ENCODE measurements around the gene RPL27A.

The RPL27A gene

GRCh38 chr11:8691601-8692000, 9.0 kb downstream of the RPL27A start:
- FAIRE-seq (no peak), DNase-seq (ENCODE audit: insufficient read length) (no peak)
- TF ChIP-seq POLR2A (IDR thresholded peaks at IDR 0.05; ENCODE audit: low read depth, low read length), result peak; percentile 62; the same call in 1 of the 2 replicates
- no peak for TF ChIP-seq TAF1 (IDR thresholded peaks at IDR 0.05; ENCODE audit: borderline replicate concordance, low read depth, low read length)
- TF ChIP-seq POLR2AphosphoS5 (IDR thresholded peaks at IDR 0.05; ENCODE audit: low read depth, low read length), result no peak

- FAIRE-seq (no peak), DNase-seq (ENCODE audit: insufficient read length) (no peak)
- TF ChIP-seq POLR2A (IDR thresholded peaks at IDR 0.05; ENCODE audit: low read depth, low read length) (no peak), POLR2AphosphoS5 (IDR thresholded peaks at IDR 0.05; ENCODE audit: low read depth, low read length) (peak; percentile 11; the same call in 1 of the 2 replicates)
These were observed 9.8 kb downstream of the RPL27A start for GRCh38 chr11:8692417-8692816.

GRCh38 chr11:8693010-8693551, 10.5 kb downstream of the RPL27A start:
- DNase-seq (ENCODE audit: insufficient read length) (no peak), FAIRE-seq (peak; percentile 33)
- TF ChIP-seq TAF1 (IDR thresholded peaks at IDR 0.05; ENCODE audit: borderline replicate concordance, low read depth, low read length) (no peak), POLR2A (IDR thresholded peaks at IDR 0.05; ENCODE audit: low read depth, low read length) (peak; percentile 52; the same call in 1 of the 2 replicates), POLR2AphosphoS5 (IDR thresholded peaks at IDR 0.05; ENCODE audit: low read depth, low read length) (0 out of 2 replicates have a peak, but pooled peaks have one; percentile 12)

- no peak for FAIRE-seq
- TF ChIP-seq POLR2AphosphoS5 (IDR thresholded peaks at IDR 0.05; ENCODE audit: low read depth, low read length), result no peak
- no peak for TF ChIP-seq TAF1 (IDR thresholded peaks at IDR 0.05; ENCODE audit: borderline replicate concordance, low read depth, low read length)
- TF ChIP-seq POLR2A (IDR thresholded peaks at IDR 0.05; ENCODE audit: low read depth, low read length), result no peak
- no peak for DNase-seq (ENCODE audit: insufficient read length)
These were observed 11.0 kb downstream of the RPL27A start for GRCh38 chr11:8693555-8693954.

GRCh38 chr11:8694137-8694536, 11.5 kb downstream of the RPL27A start:
- TF ChIP-seq TAF1 (IDR thresholded peaks at IDR 0.05; ENCODE audit: borderline replicate concordance, low read depth, low read length) (no peak), POLR2A (IDR thresholded peaks at IDR 0.05; ENCODE audit: low read depth, low read length) (no peak), POLR2AphosphoS5 (IDR thresholded peaks at IDR 0.05; ENCODE audit: low read depth, low read length) (no peak)
- FAIRE-seq (no peak), DNase-seq (ENCODE audit: insufficient read length) (no peak)

GRCh38 chr11:8697054-8697453, 14.5 kb downstream of the RPL27A start:
- FAIRE-seq, result no peak
- TF ChIP-seq TAF1 (IDR thresholded peaks at IDR 0.05; ENCODE audit: borderline replicate concordance, low read depth, low read length), result no peak
- TF ChIP-seq POLR2AphosphoS5 (IDR thresholded peaks at IDR 0.05; ENCODE audit: low read depth, low read length), result no peak
- no peak for TF ChIP-seq POLR2A (IDR thresholded peaks at IDR 0.05; ENCODE audit: low read depth, low read length)
- no peak for DNase-seq (ENCODE audit: insufficient read length)

GRCh38 chr11:8698379-8698851, 15.8 kb downstream of the RPL27A start:
- TF ChIP-seq TAF1 (IDR thresholded peaks at IDR 0.05; ENCODE audit: borderline replicate concordance, low read depth, low read length) (no peak), POLR2A (IDR thresholded peaks at IDR 0.05; ENCODE audit: low read depth, low read length) (no peak), POLR2AphosphoS5 (IDR thresholded peaks at IDR 0.05; ENCODE audit: low read depth, low read length) (no peak)
- DNase-seq (ENCODE audit: insufficient read length) (no peak), FAIRE-seq (no peak)

GRCh38 chr11:8698917-8699441, 16.4 kb downstream of the RPL27A start:
- no peak for DNase-seq (ENCODE audit: insufficient read length)
- FAIRE-seq, result no peak
- TF ChIP-seq TAF1 (IDR thresholded peaks at IDR 0.05; ENCODE audit: borderline replicate concordance, low read depth, low read length), result no peak

- no peak for TF ChIP-seq POLR2AphosphoS5 (IDR thresholded peaks at IDR 0.05; ENCODE audit: low read depth, low read length)
- TF ChIP-seq TAF1 (IDR thresholded peaks at IDR 0.05; ENCODE audit: borderline replicate concordance, low read depth, low read length), result no peak
- no peak for TF ChIP-seq POLR2A (IDR thresholded peaks at IDR 0.05; ENCODE audit: low read depth, low read length)
- DNase-seq (ENCODE audit: insufficient read length) (no peak), FAIRE-seq (no peak)
These were observed 17.3 kb downstream of the RPL27A start for GRCh38 chr11:8699903-8700302.

GRCh38 chr11:8701891-8702597, 19.5 kb downstream of the RPL27A start:
- TF ChIP-seq TAF1 (IDR thresholded peaks at IDR 0.05; ENCODE audit: borderline replicate concordance, low read depth, low read length) (no peak), POLR2A (IDR thresholded peaks at IDR 0.05; ENCODE audit: low read depth, low read length) (no peak), POLR2AphosphoS5 (IDR thresholded peaks at IDR 0.05; ENCODE audit: low read depth, low read length) (no peak)
- FAIRE-seq (no peak), DNase-seq (ENCODE audit: insufficient read length) (no peak)

- FAIRE-seq, result no peak
- no peak for TF ChIP-seq TAF1 (IDR thresholded peaks at IDR 0.05; ENCODE audit: borderline replicate concordance, low read depth, low read length)
- TF ChIP-seq POLR2A (IDR thresholded peaks at IDR 0.05; ENCODE audit: low read depth, low read length), result no peak
- no peak for TF ChIP-seq POLR2AphosphoS5 (IDR thresholded peaks at IDR 0.05; ENCODE audit: low read depth, low read length)
These were observed 20.0 kb downstream of the RPL27A start for GRCh38 chr11:8702598-8702915.

GRCh38 chr11:8704136-8704535, 21.5 kb downstream of the RPL27A start:
- DNase-seq (ENCODE audit: insufficient read length) (no peak), FAIRE-seq (no peak)
- TF ChIP-seq POLR2AphosphoS5 (IDR thresholded peaks at IDR 0.05; ENCODE audit: low read depth, low read length) (no peak), TAF1 (IDR thresholded peaks at IDR 0.05; ENCODE audit: borderline replicate concordance, low read depth, low read length) (no peak), POLR2A (IDR thresholded peaks at IDR 0.05; ENCODE audit: low read depth, low read length) (no peak)

More at GRCh38 chr11:8702598-8702915, 20.0 kb downstream of the RPL27A start:
- no peak for DNase-seq (ENCODE audit: insufficient read length)

Measured in GM12892 (cell line).